Sigmoid colon (tissue), 4 donors: ENCODE data around the gene OR2L2.

Experiments
- EP300 ChIP-seq, 4 donors: sonication (generic); formaldehyde crosslinking; IDR thresholded peaks; one replicate each; pipeline ENCODE4 v1.6.1; 2017; ENCODE audit warnings: antibody characterized with exemption in 4 of 4
- POLR2A ChIP-seq, 2 donors: fragments of 450-650 bp; IDR thresholded peaks; one replicate each; pipeline ENCODE4 v1.6.1; 2016; ENCODE audit warnings: antibody characterized with exemption in 2 of 2, mild to moderate bottlenecking in 2 of 2, moderate library complexity in 2 of 2
- POLR2AphosphoS5 ChIP-seq, 4 donors: sonication (generic); formaldehyde crosslinking; IDR thresholded peaks; one replicate each; pipeline ENCODE4 v1.6.1; 2017; ENCODE audit warnings: antibody characterized with exemption in 4 of 4
- TF ChIP-seq, protein P1 (sequence below), 4 experiments: fragments of 450-650 bp in 3 of 4; fragments of 200-600 bp in 1 of 4; IDR thresholded peaks; one replicate each; pipeline ENCODE4 v1.5.1; 2016 to 2019; ENCODE audit warnings: antibody characterized with exemption in 4 of 4, mild to moderate bottlenecking in 3 of 4, moderate library complexity in 2 of 4

GRCh38 chr1:248000169-248000568, 29.7 kb upstream of the OR2L2 start:
- TF ChIP-seq, protein P1, sequence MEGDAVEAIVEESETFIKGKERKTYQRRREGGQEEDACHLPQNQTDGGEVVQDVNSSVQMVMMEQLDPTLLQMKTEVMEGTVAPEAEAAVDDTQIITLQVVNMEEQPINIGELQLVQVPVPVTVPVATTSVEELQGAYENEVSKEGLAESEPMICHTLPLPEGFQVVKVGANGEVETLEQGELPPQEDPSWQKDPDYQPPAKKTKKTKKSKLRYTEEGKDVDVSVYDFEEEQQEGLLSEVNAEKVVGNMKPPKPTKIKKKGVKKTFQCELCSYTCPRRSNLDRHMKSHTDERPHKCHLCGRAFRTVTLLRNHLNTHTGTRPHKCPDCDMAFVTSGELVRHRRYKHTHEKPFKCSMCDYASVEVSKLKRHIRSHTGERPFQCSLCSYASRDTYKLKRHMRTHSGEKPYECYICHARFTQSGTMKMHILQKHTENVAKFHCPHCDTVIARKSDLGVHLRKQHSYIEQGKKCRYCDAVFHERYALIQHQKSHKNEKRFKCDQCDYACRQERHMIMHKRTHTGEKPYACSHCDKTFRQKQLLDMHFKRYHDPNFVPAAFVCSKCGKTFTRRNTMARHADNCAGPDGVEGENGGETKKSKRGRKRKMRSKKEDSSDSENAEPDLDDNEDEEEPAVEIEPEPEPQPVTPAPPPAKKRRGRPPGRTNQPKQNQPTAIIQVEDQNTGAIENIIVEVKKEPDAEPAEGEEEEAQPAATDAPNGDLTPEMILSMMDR (IDR thresholded peaks at IDR 0.05): no peak
- TF ChIP-seq POLR2A (IDR thresholded peaks at IDR 0.05) (no peak), EP300 (IDR thresholded peaks at IDR 0.05) (no peak), POLR2AphosphoS5 (IDR thresholded peaks at IDR 0.05) (no peak)
